ENCODE results near the gene CIAO2B.

CIAO2B gene

GRCh38 chr16:66913711-66914110 is 20.5 kb downstream of the CIAO2B start:
- Histone ChIP-seq H3K9me3 (ENCODE audit: control insufficient read depth, low read length) (no peaks in the 10 kb centered on the region), H3K4me3 (ENCODE audit: low read depth, low read length) (no peak overlapping the region), H3K4me1 (no peaks in the 10 kb centered on the region), H2AFZ (no peak overlapping the region), H3K27ac (no peak overlapping the region), H3K36me3 (ENCODE audit: control insufficient read depth, insufficient read depth, low read length) (no peaks in the 10 kb centered on the region), H3K79me2 (no peaks in the 10 kb centered on the region), H3K9ac (no peak overlapping the region), H3K27me3 (ENCODE audit: control insufficient read depth, insufficient read depth, low read length) (no peaks in the 10 kb centered on the region), H3K4me2 (ENCODE audit: low read length) (no peak overlapping the region)
- TF ChIP-seq CTCF (IDR thresholded peaks at IDR 0.05): no peak

GRCh38 chr16:66913081-66913480 is 21.1 kb downstream of the CIAO2B start:
- Histone ChIP-seq H3K9ac (no peak overlapping the region), H3K4me2 (ENCODE audit: low read length) (no peak overlapping the region), H3K36me3 (ENCODE audit: control insufficient read depth, insufficient read depth, low read length) (no peaks in the 10 kb centered on the region), H3K27me3 (ENCODE audit: control insufficient read depth, insufficient read depth, low read length) (no peaks in the 10 kb centered on the region), H2AFZ (no peak overlapping the region), H3K9me3 (ENCODE audit: control insufficient read depth, low read length) (no peaks in the 10 kb centered on the region), H3K4me1 (no peaks in the 10 kb centered on the region), H3K79me2 (no peaks in the 10 kb centered on the region), H3K27ac (no peak overlapping the region), H3K4me3 (ENCODE audit: low read depth, low read length) (no peak overlapping the region)
- no peak for TF ChIP-seq CTCF (IDR thresholded peaks at IDR 0.05)

GRCh38 chr16:66911801-66912200 is 22.4 kb downstream of the CIAO2B start:
- no peak for TF ChIP-seq CTCF (IDR thresholded peaks at IDR 0.05)
- Histone ChIP-seq H3K79me2 (no peaks in the 10 kb centered on the region), H3K4me2 (ENCODE audit: low read length) (no peak overlapping the region), H3K27me3 (ENCODE audit: control insufficient read depth, insufficient read depth, low read length) (no peaks in the 10 kb centered on the region), H3K9ac (no peak overlapping the region), H3K36me3 (ENCODE audit: control insufficient read depth, insufficient read depth, low read length) (no peaks in the 10 kb centered on the region), H3K27ac (no peak overlapping the region), H3K4me1 (peaks cover 3% of the 10 kb centered on the region), H3K4me3 (ENCODE audit: low read depth, low read length) (no peak overlapping the region), H3K9me3 (ENCODE audit: control insufficient read depth, low read length) (no peaks in the 10 kb centered on the region), H2AFZ (no peak overlapping the region)

GRCh38 chr16:66911112-66911511 is 23.1 kb downstream of the CIAO2B start:
- Histone ChIP-seq H3K27me3 (ENCODE audit: control insufficient read depth, insufficient read depth, low read length) (no peaks in the 10 kb centered on the region), H3K4me1 (peaks cover 9% of the 10 kb centered on the region), H3K9ac (no peak overlapping the region), H3K36me3 (ENCODE audit: control insufficient read depth, insufficient read depth, low read length) (no peaks in the 10 kb centered on the region), H3K27ac (no peak overlapping the region), H2AFZ (no peak overlapping the region), H3K4me2 (ENCODE audit: low read length) (no peak overlapping the region), H3K4me3 (ENCODE audit: low read depth, low read length) (no peak overlapping the region), H3K79me2 (no peaks in the 10 kb centered on the region), H3K9me3 (ENCODE audit: control insufficient read depth, low read length) (no peaks in the 10 kb centered on the region)
- TF ChIP-seq CTCF (IDR thresholded peaks at IDR 0.05): no peak

GRCh38 chr16:66910175-66910940 is 23.8 kb downstream of the CIAO2B start:
- no peak overlapping the region for H2AFZ ChIP-seq
- H3K9ac ChIP-seq: no peak overlapping the region
- H3K36me3 ChIP-seq (ENCODE audit: control insufficient read depth, insufficient read depth, low read length): no peaks in the 10 kb centered on the region
- H3K79me2 ChIP-seq: no peaks in the 10 kb centered on the region
- H3K27ac ChIP-seq: no peak overlapping the region
- H3K9me3 ChIP-seq (ENCODE audit: control insufficient read depth, low read length): no peaks in the 10 kb centered on the region
- no peak overlapping the region for H3K4me2 ChIP-seq (ENCODE audit: low read length)
- H3K27me3 ChIP-seq (ENCODE audit: control insufficient read depth, insufficient read depth, low read length): no peaks in the 10 kb centered on the region
- TF ChIP-seq CTCF (IDR thresholded peaks at IDR 0.05): no peak
- H3K4me3 ChIP-seq (ENCODE audit: low read depth, low read length): no peak overlapping the region
- peaks cover 17% of the 10 kb centered on the region for H3K4me1 ChIP-seq
